ENCODE data around the gene BYSL. TPM values are rescaled to one million over a fixed set of nuclear protein-coding genes. Genes with fewer than 3 reads are reported as not detected.

Gene BYSL
- total RNA-seq, 4 donors from 2014 or later = 0.51 to 20.5 (median 18.0) TPM

- intact Hi-C loops (cut with DNase I; ENCODE audit: low total_unique reads) = no loop called here
- Histone ChIP-seq H3K36me3 (no peaks in the 10 kb centered on the region), H3K27me3 (no peaks in the 10 kb centered on the region), H3K4me1 (no peaks in the 10 kb centered on the region), H3K9me3 (no peaks in the 10 kb centered on the region), H3K27ac (no peak overlapping the region), H3K4me3 (no peak overlapping the region)
- no peak for TF ChIP-seq POLR2A (IDR thresholded peaks at IDR 0.05)
- TF ChIP-seq CTCF (IDR thresholded peaks at IDR 0.05) = no peak
- no peak for DNase-seq
These were observed 55.6 kb downstream of the BYSL start for GRCh38 chr6:41976794-41977484.

Small RNAs within 50 kb of the gene (small RNA-seq; reads per million reads assigned to genes)
- not detected for gene RF00019

Other genes with a start within 250 kb of the BYSL start
- 10 to 100 TPM in 3 of 4 donors, 1 to 10 TPM in 1; 8.8 to 31.7 (median 17.0) TPM for gene TFEB, start 185.9 kb upstream of the BYSL start, total RNA-seq
- gene PGC, start 174.1 kb upstream of the BYSL start, total RNA-seq = 1 to 10 TPM in 1 of 4 donors, under 1 TPM in 1, not detected in 2; 0.91 to 2.1 TPM
- gene FRS3, start 141.6 kb upstream of the BYSL start, total RNA-seq = 1 to 10 TPM in 3 of 4 donors, under 1 TPM in 1; 0.26 to 8.9 (median 2.2) TPM
- 10 to 100 TPM; 10.4 to 17.9 (median 14.3) TPM for gene PRICKLE4, start 140.7 kb upstream of the BYSL start, total RNA-seq
- gene TOMM6, start 133.8 kb upstream of the BYSL start, total RNA-seq = 100 to 1,000 TPM in 2 of 4 donors, 10 to 100 TPM in 2; 53.1 to 164 (median 96.0) TPM
- gene USP49, start 26.1 kb upstream of the BYSL start, total RNA-seq = 10 to 100 TPM in 1 of 4 donors, 1 to 10 TPM in 3; 2.3 to 16.5 (median 6.6) TPM
- 10 to 100 TPM in 3 of 4 donors, 1 to 10 TPM in 1; 1.0 to 36.8 (median 17.3) TPM for gene MED20, start 360 bp upstream of the BYSL start, total RNA-seq
- gene CCND3, start 20.3 kb downstream of the BYSL start, total RNA-seq = 100 to 1,000 TPM in 1 of 4 donors, 10 to 100 TPM in 3; 28.8 to 101 (median 74.3) TPM
- 10 to 100 TPM; 16.0 to 45.6 (median 37.5) TPM for gene TAF8, start 129.0 kb downstream of the BYSL start, total RNA-seq
- 1 to 10 TPM in 2 of 4 donors, under 1 TPM in 1, not detected in 1; 0.91 to 2.4 (median 1.0) TPM for gene C6orf132, start 221.1 kb downstream of the BYSL start, total RNA-seq